Keratinocyte (primary cell): Measurements from ENCODE around the gene FBXO45. TPM values are rescaled to one million over a fixed set of nuclear protein-coding genes. Genes with fewer than 3 reads are reported as not detected.
"Not testable (repeated sequence)": the region's sequence is repeated elsewhere in the genome, so short reads cannot be mapped to it uniquely, and the experiment has no call there.

Experiments
- DNase-seq: peaks from one replicate; pipeline ENCODE4 v3.0.0-alpha.2; 2011; ENCODE audit warnings: low read depth, missing footprints, low spot score
- FAIRE-seq: peaks from 2 replicates; lab custom pipeline; 2011; peaks lifted over from hg19 to GRCh38; lab: Jason Lieb, UNC
- H2AFZ ChIP-seq: 2 replicates; pipeline ENCODE4 v1.6.0; 2012; ENCODE audit warnings: low read length, control low read depth, inconsistent platforms; ENCODE audit not compliant: control insufficient read depth
- H3K27ac ChIP-seq: 2 replicates; pipeline ENCODE4 v1.5.1; 2011; ENCODE audit warnings: low read length; ENCODE audit not compliant: control insufficient read depth, insufficient read depth
- H3K27me3 ChIP-seq: 3 replicates; pipeline ENCODE4 v1.6.0; 2011; ENCODE audit warnings: low read length; ENCODE audit not compliant: control insufficient read depth, insufficient read depth; ENCODE audit errors: extremely low read depth
- H3K36me3 ChIP-seq, 2 experiments: 2 replicates in 1 of 2; 3 replicates in 1 of 2; pipeline ENCODE4 v1.5.1; 2011; ENCODE audit warnings: low read length in 2 of 2, mild to moderate bottlenecking in 1 of 2; ENCODE audit not compliant: control insufficient read depth in 2 of 2, insufficient read depth in 2 of 2; ENCODE audit errors: extremely low read depth in 1 of 2
- H3K4me1 ChIP-seq: 3 replicates; pipeline ENCODE4 v1.5.1; 2011; ENCODE audit warnings: low read length; ENCODE audit not compliant: control insufficient read depth, insufficient read depth; ENCODE audit errors: extremely low read depth
- H3K4me2 ChIP-seq: 3 replicates; pipeline ENCODE4 v1.6.0; 2011; ENCODE audit warnings: low read depth, low read length; ENCODE audit not compliant: control insufficient read depth, insufficient read depth; ENCODE audit errors: extremely low read depth
- H3K4me3 ChIP-seq, 3 experiments: fragments of 200-600 bp in 1 of 3; sonication (generic) in 1 of 3; 2 replicates in 2 of 3; 3 replicates in 1 of 3; pipeline ENCODE4 v1.5.1; 2011 to 2016; ENCODE audit warnings: low read length in 3 of 3, mild to moderate bottlenecking in 3 of 3, control low read depth in 2 of 3, inconsistent platforms in 1 of 3, low read depth in 1 of 3, mixed read lengths in 1 of 3, mixed run types in 1 of 3, moderate library complexity in 1 of 3; ENCODE audit not compliant: control insufficient read depth in 2 of 3, insufficient read depth in 2 of 3; ENCODE audit errors: extremely low read depth in 1 of 3
- H3K79me2 ChIP-seq: 2 replicates; pipeline ENCODE4 v1.6.0; 2012; ENCODE audit warnings: low read length; ENCODE audit not compliant: control insufficient read depth, insufficient read depth
- H3K9ac ChIP-seq: 3 replicates; pipeline ENCODE4 v1.6.0; 2011; ENCODE audit warnings: low read length; ENCODE audit not compliant: control insufficient read depth, insufficient read depth; ENCODE audit errors: extremely low read depth
- H3K9me1 ChIP-seq: 3 replicates; pipeline ENCODE4 v1.6.0; 2011; ENCODE audit warnings: low read length; ENCODE audit not compliant: control insufficient read depth, insufficient read depth; ENCODE audit errors: extremely low read depth
- H3K9me3 ChIP-seq: 2 replicates; pipeline ENCODE4 v1.5.1; 2012; ENCODE audit warnings: low read depth, low read length; ENCODE audit not compliant: control insufficient read depth
- H4K20me1 ChIP-seq: 3 replicates; pipeline ENCODE4 v1.6.0; 2011; ENCODE audit warnings: low read length; ENCODE audit not compliant: control insufficient read depth, insufficient read depth; ENCODE audit errors: extremely low read depth
- CTCF ChIP-seq, 3 experiments: IDR thresholded peaks in 1 of 3; conservative IDR thresholded peaks in 1 of 3; optimal IDR thresholded peaks in 1 of 3; 2 replicates in 2 of 3; 3 replicates in 1 of 3; pipeline versions ENCODE3 to v1.5.1; 2011; ENCODE audit warnings: low read length in 3 of 3, mild to moderate bottlenecking in 3 of 3, moderate library complexity in 2 of 3, control low read depth in 1 of 3, inconsistent platforms in 1 of 3; ENCODE audit not compliant: insufficient read depth in 2 of 3; ENCODE audit errors: extremely low read depth in 1 of 3
- EZH2 ChIP-seq: IDR thresholded peaks from one replicate; pipeline ENCODE4 v1.6.1; 2012; ENCODE audit warnings: inconsistent platforms, mild to moderate bottlenecking, low read length, moderate library complexity
- dilution Hi-C: fragments of 300-500 bp; cut with MboI; formaldehyde crosslinking; loops from one replicate; pipeline ENCODE4 v1.7.0; 2020; ENCODE audit warnings: low sequenced_read_pairs; ENCODE audit not compliant: extremely low pct_ligation_motif_present
- polyA plus RNA-seq, 5 experiments: library from polyadenylated mRNA; depleted of rRNA in 3 of 5; stranded (reverse) in 3 of 5; stranded (forward) in 1 of 5; unstranded in 1 of 5; fragments of >200 nt; gene quantifications; 1 replicate in 1 of 5; 2 replicates in 3 of 5; 3 replicates in 1 of 5; pipeline versions ENCODE4 v1.2.1 to v1.2.3, GENCODE V29; 2011 to 2012; ENCODE audit warnings: missing spikeins in 2 of 5, low read depth in 1 of 5, low replicate concordance in 1 of 5

FBXO45 gene
- polyA plus RNA-seq, 1 donor (not counting 4 experiments of a cell fraction or from before 2014, with no cell fraction given), result 17.9 TPM

- Histone ChIP-seq H3K36me3 (no peaks in the 10 kb centered on the region), H3K27ac (no peak overlapping the region), H3K4me3 (no peak overlapping the region), H3K4me1 (no peaks in the 10 kb centered on the region), H2AFZ (no peak overlapping the region), H3K27me3 (no peaks in the 10 kb centered on the region), H3K9ac (no peak overlapping the region), H4K20me1 (no peaks in the 10 kb centered on the region), H3K79me2 (no peaks in the 10 kb centered on the region), H3K4me2 (no peak overlapping the region), H3K9me1 (no peaks in the 10 kb centered on the region), H3K9me3 (no peaks in the 10 kb centered on the region)
- no peak for DNase-seq
- dilution Hi-C loops, result no loop called here
- no peak for TF ChIP-seq CTCF (optimal IDR thresholded peaks at IDR 0.05 in 1 of 3, IDR thresholded peaks at IDR 0.05 in 1 of 3, conservative IDR thresholded peaks at IDR 0.05 in 1 of 3; ENCODE audit: extremely low read depth in 1 of 3, insufficient read depth in 2 of 3, low read length in 3 of 3)
- TF ChIP-seq EZH2, result no peak
- FAIRE-seq, result no peak
Observed at GRCh38 chr3:196617256-196617655, 48.8 kb downstream of the FBXO45 start.

- H3K9me3 ChIP-seq, result no peaks in the 10 kb centered on the region
- H3K4me3 ChIP-seq, result no peak overlapping the region
- DNase-seq (no peak), FAIRE-seq (no peak)
- no peaks in the 10 kb centered on the region for H3K4me1 ChIP-seq
- dilution Hi-C loops, result no loop called here
- no peaks in the 10 kb centered on the region for H3K79me2 ChIP-seq
- no peak for TF ChIP-seq EZH2
- TF ChIP-seq CTCF (optimal IDR thresholded peaks at IDR 0.05 in 1 of 3, IDR thresholded peaks at IDR 0.05 in 1 of 3, conservative IDR thresholded peaks at IDR 0.05 in 1 of 3; ENCODE audit: extremely low read depth in 1 of 3, insufficient read depth in 2 of 3, low read length in 3 of 3), result no peak
- no peak overlapping the region for H3K9ac ChIP-seq
- H2AFZ ChIP-seq, result no peak overlapping the region
- H4K20me1 ChIP-seq, result no peaks in the 10 kb centered on the region
- H3K36me3 ChIP-seq, result no peaks in the 10 kb centered on the region
- H3K27ac ChIP-seq, result no peak overlapping the region
- no peaks in the 10 kb centered on the region for H3K27me3 ChIP-seq
- no peaks in the 10 kb centered on the region for H3K9me1 ChIP-seq
- H3K4me2 ChIP-seq, result no peak overlapping the region
Observed at GRCh38 chr3:196619223-196619622, 50.8 kb downstream of the FBXO45 start.

GRCh38 chr3:196619627-196620026 lies 51.2 kb downstream of the FBXO45 start:
- dilution Hi-C loops, H3K4me1 ChIP-seq, H3K36me3 ChIP-seq, DNase-seq, FAIRE-seq, H3K4me3 ChIP-seq, H3K4me2 ChIP-seq, H3K79me2 ChIP-seq, H3K27ac ChIP-seq, H3K9me3 ChIP-seq, H3K9ac ChIP-seq, H2AFZ ChIP-seq, H3K9me1 ChIP-seq, H3K27me3 ChIP-seq, H4K20me1 ChIP-seq: not testable (repeated sequence)
